Measurements from ENCODE around the gene NHSL2.

- TF ChIP-seq CTCF (conservative IDR thresholded peaks at IDR 0.05; ENCODE audit: low read depth in 2 of 2), result no peak
- TF ChIP-seq EZH2phosphoT487 (IDR thresholded peaks at IDR 0.05; ENCODE audit: unreplicated experiment), result no peak
- no peak for TF ChIP-seq POLR2AphosphoS5 (IDR thresholded peaks at IDR 0.05; ENCODE audit: low read depth)
- no peak for TF ChIP-seq EZH2 (IDR thresholded peaks at IDR 0.05; ENCODE audit: low read depth, unreplicated experiment)
- no peak for TF ChIP-seq CREB1 (CRISPR knock-in tag; IDR thresholded peaks at IDR 0.05; ENCODE audit: low read depth)
- TF ChIP-seq REST (IDR thresholded peaks at IDR 0.05; ENCODE audit: unreplicated experiment), result no peak
- no peak for TF ChIP-seq NANOG (IDR thresholded peaks at IDR 0.05; ENCODE audit: borderline replicate concordance)
- no peak for TF ChIP-seq ZNF114 (CRISPR knock-in tag; IDR thresholded peaks at IDR 0.05)
These were observed 232.9 kb downstream of the NHSL2 start for GRCh38 chrX:72143609-72143907.

All from GM23338 (cell line).